Body of pancreas (tissue), 4 donors: ENCODE measurements around the gene TNIK.

Experiments
- CTCF ChIP-seq, 7 experiments: fragments of 450-650 bp in 4 of 7; fragments of 200-600 bp in 3 of 7; sonication (generic) in 3 of 7; IDR thresholded peaks; one replicate each; pipeline ENCODE4 v1.5.1; 2016 to 2019; ENCODE audit warnings: antibody characterized with exemption in 7 of 7
- POLR2A ChIP-seq, 3 donors: fragments of 450-650 bp; IDR thresholded peaks; one replicate each; pipeline ENCODE4 v1.6.1; 2016; ENCODE audit warnings: antibody characterized with exemption in 3 of 3, mild to moderate bottlenecking in 2 of 3

GRCh38 chr3:171122861-171123260, 337.3 kb downstream of the TNIK start:
- TF ChIP-seq CTCF (IDR thresholded peaks at IDR 0.05) (no peak), POLR2A (IDR thresholded peaks at IDR 0.05) (no peak)
